OCI-LY3 (cell line): ENCODE results near the gene LRRC17.

Experiments
- H2AFZ ChIP-seq: fragments of 200-600, 300-600 bp; shearing (Covaris generic); 2 replicates; pipeline ENCODE4 v1.6.0; 2014; ENCODE audit warnings: antibody characterized with exemption, low read depth, low read length
- H3K27ac ChIP-seq: fragments of 200-600, 300-600 bp; sonication (generic); 2 replicates; pipeline ENCODE4 v1.5.1; 2014; ENCODE audit warnings: mild to moderate bottlenecking, low read length, moderate library complexity, mixed read lengths
- H3K27me3 ChIP-seq: fragments of 200-600, 300-600 bp; sonication (generic); 2 replicates; pipeline ENCODE4 v1.6.1; 2014; ENCODE audit warnings: low read depth, low read length, mixed read lengths
- H3K36me3 ChIP-seq: fragments of 200-600, 300-600 bp; sonication (generic); replicated peaks from 2 replicates; pipeline ENCODE3; 2014; ENCODE audit warnings: low read depth, low read length, mixed read lengths
- H3K4me1 ChIP-seq: fragments of 300-600, 200-600 bp; sonication (generic); 2 replicates; pipeline ENCODE4 v1.6.1; 2014; ENCODE audit warnings: low read length, mixed read lengths
- H3K4me2 ChIP-seq: fragments of 200-600, 300-600 bp; sonication (generic); 2 replicates; pipeline ENCODE4 v1.6.1; 2014; ENCODE audit warnings: low read length, mixed read lengths
- H3K4me3 ChIP-seq: fragments of 300-600, 200-600 bp; sonication (generic); 2 replicates; pipeline ENCODE4 v1.5.1; 2014; ENCODE audit warnings: antibody characterized with exemption, mild to moderate bottlenecking, low read length, moderate library complexity
- H3K79me2 ChIP-seq: fragments of 300-600, 200-600 bp; shearing (Covaris generic); 2 replicates; pipeline ENCODE4 v1.6.1; 2014; ENCODE audit warnings: mild to moderate bottlenecking, low read length, mixed read lengths
- H3K9ac ChIP-seq: fragments of 300-600, 200-600 bp; shearing (Covaris generic); 2 replicates; pipeline ENCODE4 v1.6.0; 2014; ENCODE audit warnings: mild to moderate bottlenecking, low read length, moderate library complexity
- H3K9me3 ChIP-seq: fragments of 200-600, 300-600 bp; shearing (Covaris generic); 2 replicates; pipeline ENCODE4 v1.6.1; 2014; ENCODE audit warnings: low read length, mixed read lengths; ENCODE audit not compliant: insufficient read depth
- H4K20me1 ChIP-seq: fragments of 200-600, 300-600 bp; sonication (generic); 2 replicates; pipeline ENCODE4 v1.6.1; 2016; ENCODE audit warnings: low read length, mixed read lengths; ENCODE audit not compliant: insufficient read depth
- EZH2phosphoT487 ChIP-seq: fragments of 200-600 bp; shearing (Covaris generic); IDR thresholded peaks from 2 replicates; pipeline ENCODE4 v1.6.1; 2018; ENCODE audit warnings: antibody characterized with exemption, mixed run types, low read depth
- TF ChIP-seq, protein P1 (sequence below): fragments of 200-600, 300-600 bp; sonication (generic); IDR thresholded peaks from 2 replicates; pipeline ENCODE4 v1.5.1; 2014; ENCODE audit warnings: antibody characterized with exemption, low read length, low read depth

The LRRC17 gene

GRCh38 chr7:102983602-102984001 is 70.8 kb downstream of the LRRC17 start:
- H3K79me2 ChIP-seq: no peaks in the 10 kb centered on the region
- H3K27me3 ChIP-seq: no peaks in the 10 kb centered on the region
- no peak overlapping the region for H3K9ac ChIP-seq
- H3K27ac ChIP-seq: no peak overlapping the region
- H3K4me3 ChIP-seq: no peak overlapping the region
- H4K20me1 ChIP-seq: no peaks in the 10 kb centered on the region
- H3K4me1 ChIP-seq: no peaks in the 10 kb centered on the region
- H3K9me3 ChIP-seq: no peaks in the 10 kb centered on the region
- H3K4me2 ChIP-seq: no peak overlapping the region
- H3K36me3 ChIP-seq: no peaks in the 10 kb centered on the region
- TF ChIP-seq, protein P1, sequence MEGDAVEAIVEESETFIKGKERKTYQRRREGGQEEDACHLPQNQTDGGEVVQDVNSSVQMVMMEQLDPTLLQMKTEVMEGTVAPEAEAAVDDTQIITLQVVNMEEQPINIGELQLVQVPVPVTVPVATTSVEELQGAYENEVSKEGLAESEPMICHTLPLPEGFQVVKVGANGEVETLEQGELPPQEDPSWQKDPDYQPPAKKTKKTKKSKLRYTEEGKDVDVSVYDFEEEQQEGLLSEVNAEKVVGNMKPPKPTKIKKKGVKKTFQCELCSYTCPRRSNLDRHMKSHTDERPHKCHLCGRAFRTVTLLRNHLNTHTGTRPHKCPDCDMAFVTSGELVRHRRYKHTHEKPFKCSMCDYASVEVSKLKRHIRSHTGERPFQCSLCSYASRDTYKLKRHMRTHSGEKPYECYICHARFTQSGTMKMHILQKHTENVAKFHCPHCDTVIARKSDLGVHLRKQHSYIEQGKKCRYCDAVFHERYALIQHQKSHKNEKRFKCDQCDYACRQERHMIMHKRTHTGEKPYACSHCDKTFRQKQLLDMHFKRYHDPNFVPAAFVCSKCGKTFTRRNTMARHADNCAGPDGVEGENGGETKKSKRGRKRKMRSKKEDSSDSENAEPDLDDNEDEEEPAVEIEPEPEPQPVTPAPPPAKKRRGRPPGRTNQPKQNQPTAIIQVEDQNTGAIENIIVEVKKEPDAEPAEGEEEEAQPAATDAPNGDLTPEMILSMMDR: no peak
- no peak for TF ChIP-seq EZH2phosphoT487
- no peak overlapping the region for H2AFZ ChIP-seq

DNA sequence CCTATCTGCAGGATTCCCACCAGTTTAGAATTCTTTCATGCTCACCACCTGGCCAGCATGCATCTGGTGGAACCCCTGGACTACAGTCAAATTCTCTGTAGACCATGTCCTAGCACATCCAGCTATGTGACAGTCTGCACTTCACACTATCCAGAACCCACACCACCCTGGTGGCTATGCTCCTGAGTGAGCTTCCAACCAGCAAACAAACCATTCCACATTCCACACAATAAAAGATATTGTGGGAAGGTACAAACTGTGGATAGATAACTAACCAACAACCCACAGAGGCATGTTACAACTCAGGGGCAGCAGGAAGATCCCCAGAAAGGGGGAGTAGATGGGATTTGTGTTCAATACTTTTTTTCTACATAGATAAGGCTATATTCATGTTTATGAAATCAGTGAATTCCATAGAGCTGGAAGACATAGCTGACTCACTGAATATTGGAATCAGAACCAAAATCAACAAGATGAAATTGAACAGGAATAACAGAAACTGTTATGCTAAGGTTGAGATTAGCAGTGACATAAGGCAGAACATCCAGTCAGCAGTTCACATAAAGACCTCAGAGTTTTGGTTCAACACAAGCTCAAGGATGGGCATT is 72.5 kb downstream of the LRRC17 start:
- H3K27ac ChIP-seq: no peak overlapping the region
- H3K36me3 ChIP-seq: no peaks in the 10 kb centered on the region
- no peak overlapping the region for H3K4me2 ChIP-seq
- H3K9ac ChIP-seq: no peak overlapping the region
- TF ChIP-seq, protein P1: no peak
- no peak for TF ChIP-seq EZH2phosphoT487
- no peak overlapping the region for H2AFZ ChIP-seq
- no peak overlapping the region for H3K4me3 ChIP-seq
- no peaks in the 10 kb centered on the region for H3K4me1 ChIP-seq
- no peaks in the 10 kb centered on the region for H3K79me2 ChIP-seq
- H4K20me1 ChIP-seq: no peaks in the 10 kb centered on the region
- no peaks in the 10 kb centered on the region for H3K9me3 ChIP-seq
- no peaks in the 10 kb centered on the region for H3K27me3 ChIP-seq

DNA sequence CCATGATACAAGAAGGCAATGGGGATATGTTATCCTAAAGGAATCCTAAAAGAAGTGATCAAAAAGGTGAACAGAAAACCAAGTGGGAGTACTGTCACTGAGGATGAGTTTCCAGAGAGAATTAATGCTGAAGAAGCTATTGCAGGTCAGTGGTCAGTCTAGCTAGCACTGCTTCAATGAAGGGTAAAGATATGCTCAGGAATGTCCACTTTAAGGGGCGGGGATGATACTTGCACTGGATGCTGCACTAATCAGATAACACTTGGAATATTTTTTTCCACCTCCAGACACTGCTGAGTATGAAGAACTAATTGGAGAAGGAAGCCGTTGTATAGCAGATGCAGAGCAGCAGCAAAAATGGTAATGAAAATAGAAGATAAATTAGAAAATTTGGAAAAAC is 75.3 kb downstream of the LRRC17 start:
- no peak for TF ChIP-seq EZH2phosphoT487
- TF ChIP-seq, protein P1: no peak
- Histone ChIP-seq H3K4me1 (no peaks in the 10 kb centered on the region), H3K9me3 (no peaks in the 10 kb centered on the region), H3K4me2 (no peak overlapping the region), H3K36me3 (no peaks in the 10 kb centered on the region), H3K79me2 (no peaks in the 10 kb centered on the region), H3K4me3 (no peak overlapping the region), H2AFZ (no peak overlapping the region), H3K27me3 (no peaks in the 10 kb centered on the region), H4K20me1 (no peaks in the 10 kb centered on the region), H3K27ac (no peak overlapping the region), H3K9ac (no peak overlapping the region)

DNA sequence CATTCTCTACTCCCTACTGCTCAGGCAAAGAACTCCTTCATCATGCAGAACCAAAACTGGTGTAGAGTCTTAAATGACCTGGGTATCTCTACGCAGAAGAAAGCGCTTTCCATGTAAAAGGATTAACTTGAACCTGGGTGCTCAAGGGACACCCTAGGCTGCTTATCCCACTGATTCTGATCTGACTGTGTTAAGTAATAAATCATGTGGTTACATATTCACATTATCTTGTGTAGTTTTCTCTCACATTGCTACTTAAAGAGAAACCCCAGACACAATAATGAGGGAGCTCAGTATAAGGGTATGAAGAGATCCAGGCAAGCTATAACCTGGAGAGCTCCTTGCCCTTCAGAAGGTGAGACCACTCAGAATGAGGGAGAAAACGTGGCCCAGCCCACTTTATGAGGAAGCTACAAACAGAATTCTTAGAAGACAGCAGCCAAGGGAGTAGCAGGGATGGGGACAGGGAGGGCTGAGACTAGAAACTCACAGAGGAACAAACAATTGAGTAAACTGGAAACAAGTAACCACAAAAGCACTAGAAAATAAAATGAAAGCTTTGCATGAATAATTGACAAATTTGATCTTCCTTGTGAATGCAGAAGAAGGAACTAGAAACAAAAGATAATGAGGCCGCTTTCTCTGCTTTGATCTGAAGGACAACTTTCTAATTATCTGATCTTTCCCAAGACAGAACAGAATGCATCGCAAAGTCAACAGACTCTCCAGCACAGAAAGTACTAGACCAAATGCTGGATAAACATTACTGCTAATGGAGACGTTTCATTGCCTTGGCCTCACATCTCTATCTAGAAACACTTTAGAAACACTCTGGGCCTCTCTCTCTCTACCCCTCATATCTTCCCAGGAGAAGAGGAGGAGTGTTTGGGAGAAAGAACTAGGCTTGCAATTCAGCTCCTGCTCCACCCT is 76.1 kb downstream of the LRRC17 start:
- Histone ChIP-seq H4K20me1 (no peaks in the 10 kb centered on the region), H3K9me3 (no peaks in the 10 kb centered on the region), H3K36me3 (no peaks in the 10 kb centered on the region), H3K4me1 (no peaks in the 10 kb centered on the region), H3K4me2 (no peak overlapping the region), H3K9ac (no peak overlapping the region), H2AFZ (no peak overlapping the region), H3K27me3 (no peaks in the 10 kb centered on the region), H3K79me2 (no peaks in the 10 kb centered on the region), H3K4me3 (no peak overlapping the region), H3K27ac (no peak overlapping the region)
- TF ChIP-seq, protein P1: no peak
- TF ChIP-seq EZH2phosphoT487: no peak
